Panc1 (cell line): ENCODE data around the gene TANGO2. TPM values are rescaled to one million over a fixed set of nuclear protein-coding genes. Genes with fewer than 3 reads are reported as not detected.

ENCODE experiments used
- ATAC-seq: fragments of 200-7000 bp; cut with Tn5 transposase; 2 replicates; pipeline ENCODE4 v1.9.1; 2020; ENCODE audit warnings: mild to moderate bottlenecking, moderate library complexity
- BruUV-seq: library from RNA; stranded (reverse); fragments of 400-500 nt; replicated peaks from 2 replicates; lab custom pipeline; 2021; lab: Mats Ljungman, UMichigan
- CTCF ChIA-PET: fragments of 300-600 bp; sonication (Branson Sonifier 250); formaldehyde crosslinking; loops from one replicate; lab custom pipeline; 2022; ENCODE audit warnings: antibody characterized with exemption; lab: Charles Lee
- POLR2A ChIA-PET: fragments of 300-600 bp; sonication (Branson Sonifier 250); formaldehyde crosslinking; loops from one replicate; lab custom pipeline; 2022; ENCODE audit warnings: antibody characterized with exemption; lab: Charles Lee
- DNase-seq: peaks from one replicate; pipeline ENCODE4 v3.0.0-alpha.2; 2010; ENCODE audit warnings: low read depth, low spot score
- H3K27ac ChIP-seq: 2 replicates; pipeline ENCODE4 v1.5.1; 2011; ENCODE audit warnings: mild to moderate bottlenecking, low read length, inconsistent platforms
- H3K27me3 ChIP-seq: fragments of 200-500 bp; sonication (Bioruptor generic); 2 replicates; pipeline ENCODE4 v1.6.0; 2014; ENCODE audit warnings: low read length, inconsistent platforms; ENCODE audit not compliant: control insufficient read depth, insufficient read depth
- H3K36me3 ChIP-seq: fragments of 200-500 bp; sonication (Bioruptor generic); 2 replicates; pipeline ENCODE4 v1.5.1; 2014; ENCODE audit warnings: inconsistent platforms, mild to moderate bottlenecking, low read length, moderate library complexity; ENCODE audit not compliant: control insufficient read depth, insufficient read depth
- H3K4me1 ChIP-seq: 2 replicates; pipeline ENCODE4 v1.5.1; 2011; ENCODE audit warnings: inconsistent platforms, mild to moderate bottlenecking, low read length, moderate library complexity; ENCODE audit not compliant: control insufficient read depth, insufficient read depth
- H3K4me3 ChIP-seq, 2 experiments: 2 replicates each; pipeline ENCODE4 v1.5.1; 2011 to 2012; ENCODE audit warnings: low read depth in 2 of 2, low read length in 2 of 2, mild to moderate bottlenecking in 2 of 2, inconsistent platforms in 1 of 2, moderate library complexity in 1 of 2
- H3K9me3 ChIP-seq: fragments of 200-500 bp; sonication (Bioruptor generic); 2 replicates; pipeline ENCODE4 v1.5.1; 2014; ENCODE audit warnings: low read depth, mild to moderate bottlenecking, inconsistent platforms, low read length, moderate library complexity; ENCODE audit not compliant: control insufficient read depth, insufficient read depth
- POLR2AphosphoS5 ChIP-seq: IDR thresholded peaks from 2 replicates; pipeline ENCODE4 v1.6.1; 2012; ENCODE audit warnings: mild to moderate bottlenecking, low read depth, low read length, moderate library complexity
- SIN3A ChIP-seq: IDR thresholded peaks from 2 replicates; pipeline ENCODE4 v1.6.1; 2012; ENCODE audit warnings: low read depth, mild to moderate bottlenecking, low read length, moderate library complexity, borderline replicate concordance; ENCODE audit not compliant: insufficient read depth
- TCF7L2 ChIP-seq: IDR thresholded peaks from 2 replicates; pipeline ENCODE4 v1.6.1; 2011; ENCODE audit warnings: mild to moderate bottlenecking, low read depth, low read length, inconsistent platforms
- in situ Hi-C: cut with HindIII; loops from 2 replicates; pipeline ENCODE4 v1.10.0; 2016; ENCODE audit warnings: low sequenced_read_pairs, low pct_unique_long_range_greater_than_20kb
- intact Hi-C: fragments of 100-400 bp; cut with micrococcal nuclease; formaldehyde crosslinking; loops from one replicate; pipeline ENCODE4 v1.10.0; 2022; ENCODE audit not compliant: unreplicated experiment
- total RNA-seq: library from RNA; stranded (reverse); gene quantifications from one replicate; pipeline ENCODE4 v1.2.1, GENCODE V29; 2021; ENCODE audit not compliant: unreplicated experiment
- TF ChIP-seq, protein P1 (sequence below): fragments of 450-650 bp; IDR thresholded peaks from 2 replicates; pipeline ENCODE4 v1.5.1; 2017; ENCODE audit warnings: mild to moderate bottlenecking
- TF ChIP-seq, protein P2 (sequence below), 2 experiments: IDR thresholded peaks; 2 replicates each; pipeline ENCODE4 v1.6.1; 2011 to 2012; ENCODE audit warnings: low read depth in 2 of 2, control low read depth in 1 of 2, low read length in 1 of 2, mild to moderate bottlenecking in 1 of 2, moderate library complexity in 1 of 2; ENCODE audit not compliant: insufficient read depth in 1 of 2

TANGO2 gene
- total RNA-seq, 1 experiment from 2014 or later: 32.2 TPM

GRCh38 chr22:19988331-19988808, 32.5 kb upstream of the TANGO2 start:
- Histone ChIP-seq H3K27ac (no peak overlapping the region), H3K27me3 (no peaks in the 10 kb centered on the region), H3K4me1 (peaks cover 12% of the 10 kb centered on the region; the same call in 1 of the 2 replicates), H3K4me3 (no peak overlapping the region), H3K9me3 (no peaks in the 10 kb centered on the region), H3K36me3 (no peaks in the 10 kb centered on the region)
- ATAC-seq (no peak), DNase-seq (no peak)
- ChIA-PET POLR2A (no interaction called here), CTCF (no interaction called here)
- intact Hi-C loops (no loop called here), in situ Hi-C loops (no loop called here)
- TF ChIP-seq TCF7L2: no peak
- no TSS peak for BruUV-seq

GRCh38 chr22:19988965-19989724, 31.8 kb upstream of the TANGO2 start:
- Histone ChIP-seq H3K4me1 (peaks cover 6% of the 10 kb centered on the region; the same call in 1 of the 2 replicates), H3K27ac (no peak overlapping the region), H3K4me3 (no peak overlapping the region), H3K36me3 (no peaks in the 10 kb centered on the region), H3K27me3 (no peaks in the 10 kb centered on the region), H3K9me3 (no peaks in the 10 kb centered on the region)
- ChIA-PET CTCF (no interaction called here), POLR2A (no interaction called here)
- DNase-seq: no peak
- no TSS peak for BruUV-seq
- in situ Hi-C loops (no loop called here), intact Hi-C loops (no loop called here)
- ATAC-seq: no peak
- TF ChIP-seq, protein P1, sequence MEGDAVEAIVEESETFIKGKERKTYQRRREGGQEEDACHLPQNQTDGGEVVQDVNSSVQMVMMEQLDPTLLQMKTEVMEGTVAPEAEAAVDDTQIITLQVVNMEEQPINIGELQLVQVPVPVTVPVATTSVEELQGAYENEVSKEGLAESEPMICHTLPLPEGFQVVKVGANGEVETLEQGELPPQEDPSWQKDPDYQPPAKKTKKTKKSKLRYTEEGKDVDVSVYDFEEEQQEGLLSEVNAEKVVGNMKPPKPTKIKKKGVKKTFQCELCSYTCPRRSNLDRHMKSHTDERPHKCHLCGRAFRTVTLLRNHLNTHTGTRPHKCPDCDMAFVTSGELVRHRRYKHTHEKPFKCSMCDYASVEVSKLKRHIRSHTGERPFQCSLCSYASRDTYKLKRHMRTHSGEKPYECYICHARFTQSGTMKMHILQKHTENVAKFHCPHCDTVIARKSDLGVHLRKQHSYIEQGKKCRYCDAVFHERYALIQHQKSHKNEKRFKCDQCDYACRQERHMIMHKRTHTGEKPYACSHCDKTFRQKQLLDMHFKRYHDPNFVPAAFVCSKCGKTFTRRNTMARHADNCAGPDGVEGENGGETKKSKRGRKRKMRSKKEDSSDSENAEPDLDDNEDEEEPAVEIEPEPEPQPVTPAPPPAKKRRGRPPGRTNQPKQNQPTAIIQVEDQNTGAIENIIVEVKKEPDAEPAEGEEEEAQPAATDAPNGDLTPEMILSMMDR: no peak
- TF ChIP-seq SIN3A (no peak), TCF7L2 (no peak), POLR2AphosphoS5 (no peak)
- TF ChIP-seq, protein P2, sequence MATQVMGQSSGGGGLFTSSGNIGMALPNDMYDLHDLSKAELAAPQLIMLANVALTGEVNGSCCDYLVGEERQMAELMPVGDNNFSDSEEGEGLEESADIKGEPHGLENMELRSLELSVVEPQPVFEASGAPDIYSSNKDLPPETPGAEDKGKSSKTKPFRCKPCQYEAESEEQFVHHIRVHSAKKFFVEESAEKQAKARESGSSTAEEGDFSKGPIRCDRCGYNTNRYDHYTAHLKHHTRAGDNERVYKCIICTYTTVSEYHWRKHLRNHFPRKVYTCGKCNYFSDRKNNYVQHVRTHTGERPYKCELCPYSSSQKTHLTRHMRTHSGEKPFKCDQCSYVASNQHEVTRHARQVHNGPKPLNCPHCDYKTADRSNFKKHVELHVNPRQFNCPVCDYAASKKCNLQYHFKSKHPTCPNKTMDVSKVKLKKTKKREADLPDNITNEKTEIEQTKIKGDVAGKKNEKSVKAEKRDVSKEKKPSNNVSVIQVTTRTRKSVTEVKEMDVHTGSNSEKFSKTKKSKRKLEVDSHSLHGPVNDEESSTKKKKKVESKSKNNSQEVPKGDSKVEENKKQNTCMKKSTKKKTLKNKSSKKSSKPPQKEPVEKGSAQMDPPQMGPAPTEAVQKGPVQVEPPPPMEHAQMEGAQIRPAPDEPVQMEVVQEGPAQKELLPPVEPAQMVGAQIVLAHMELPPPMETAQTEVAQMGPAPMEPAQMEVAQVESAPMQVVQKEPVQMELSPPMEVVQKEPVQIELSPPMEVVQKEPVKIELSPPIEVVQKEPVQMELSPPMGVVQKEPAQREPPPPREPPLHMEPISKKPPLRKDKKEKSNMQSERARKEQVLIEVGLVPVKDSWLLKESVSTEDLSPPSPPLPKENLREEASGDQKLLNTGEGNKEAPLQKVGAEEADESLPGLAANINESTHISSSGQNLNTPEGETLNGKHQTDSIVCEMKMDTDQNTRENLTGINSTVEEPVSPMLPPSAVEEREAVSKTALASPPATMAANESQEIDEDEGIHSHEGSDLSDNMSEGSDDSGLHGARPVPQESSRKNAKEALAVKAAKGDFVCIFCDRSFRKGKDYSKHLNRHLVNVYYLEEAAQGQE (IDR thresholded peaks at IDR 0.05; ENCODE audit: insufficient read depth in 1 of 2, low read depth in 2 of 2, low read length in 1 of 2): no peak

GRCh38 chr22:19989725-19990067, 31.2 kb upstream of the TANGO2 start:
- intact Hi-C loops (no loop called here), in situ Hi-C loops (no loop called here)
- Histone ChIP-seq H3K27ac (no peak overlapping the region), H3K36me3 (no peaks in the 10 kb centered on the region), H3K4me3 (no peak overlapping the region), H3K4me1 (peaks cover under 1% of the 10 kb centered on the region; the same call in 1 of the 2 replicates), H3K9me3 (no peaks in the 10 kb centered on the region), H3K27me3 (no peaks in the 10 kb centered on the region)
- DNase-seq: no peak
- TF ChIP-seq, protein P2 (IDR thresholded peaks at IDR 0.05; ENCODE audit: insufficient read depth in 1 of 2, low read depth in 2 of 2, low read length in 1 of 2): no peak
- TF ChIP-seq TCF7L2 (no peak), POLR2AphosphoS5 (no peak)
- TF ChIP-seq, protein P1: no peak
- ChIA-PET CTCF (no interaction called here), POLR2A (no interaction called here)
- no peak for ATAC-seq
- no TSS peak for BruUV-seq
